Stomach (tissue), 9 donors: ENCODE results near the gene EGFL8. TPM values are rescaled to one million over a fixed set of nuclear protein-coding genes. Genes with fewer than 3 reads are reported as not detected.
A peak's percentile ranks its signal among the peaks of the same experiment; 100 is the strongest.

ENCODE experiments used
- DNase-seq, 2 donors: peaks; one replicate each; pipeline versions ENCODE4 v3.0.0 to v3.0.0-alpha.2; 2013 to 2019
- H3K27ac ChIP-seq, 5 donors: fragments of 200-600 bp in 4 of 5; sonication (generic) in 4 of 5; one replicate each; pipeline ENCODE4 v1.5.1; 2013 to 2019; ENCODE audit warnings: mild to moderate bottlenecking in 1 of 5, moderate library complexity in 1 of 5
- H3K27me3 ChIP-seq, 3 donors: fragments of 200-600 bp; sonication (generic); one replicate each; pipeline ENCODE4 v1.5.1; 2017 to 2019; ENCODE audit warnings: mixed run types in 1 of 3
- H3K36me3 ChIP-seq, 4 donors: fragments of 200-600 bp; sonication (generic); 1 replicate in 3 of 4; 2 replicates in 1 of 4; pipeline ENCODE4 v1.5.1; 2016 to 2019
- H3K4me1 ChIP-seq, 4 donors: fragments of 200-600 bp; sonication (generic); one replicate each; pipeline ENCODE4 v1.5.1; 2016 to 2019
- H3K4me3 ChIP-seq, 4 donors: fragments of 200-600 bp; sonication (generic) in 3 of 4; one replicate each; pipeline ENCODE4 v1.5.1; 2016 to 2019; ENCODE audit warnings: mild to moderate bottlenecking in 1 of 4
- H3K9me3 ChIP-seq, 4 donors: fragments of 200-600 bp; sonication (generic); one replicate each; pipeline ENCODE4 v1.5.1; 2016 to 2019
- CTCF ChIP-seq, 7 experiments: fragments of 450-650 bp in 4 of 7; fragments of 200-600 bp in 3 of 7; sonication (generic) in 3 of 7; IDR thresholded peaks; one replicate each; pipeline ENCODE4 v1.5.1; 2016 to 2019; ENCODE audit warnings: antibody characterized with exemption in 7 of 7, control low read depth in 2 of 7, mild to moderate bottlenecking in 1 of 7
- EP300 ChIP-seq: sonication (generic); formaldehyde crosslinking; IDR thresholded peaks from one replicate; pipeline ENCODE4 v1.6.1; 2017; ENCODE audit warnings: antibody characterized with exemption
- POLR2A ChIP-seq, 4 donors: fragments of 450-650 bp; IDR thresholded peaks; one replicate each; pipeline ENCODE4 v1.6.1; 2016; ENCODE audit warnings: antibody characterized with exemption in 4 of 4, control low read depth in 2 of 4, mild to moderate bottlenecking in 1 of 4, moderate library complexity in 1 of 4
- POLR2AphosphoS5 ChIP-seq, 3 donors: sonication (generic); formaldehyde crosslinking; IDR thresholded peaks; one replicate each; pipeline ENCODE4 v1.6.1; 2016; ENCODE audit warnings: antibody characterized with exemption in 3 of 3
- WGBS, 5 donors: extraction: QIAGEN DNeasy Blood & Tissue Kit in 3 of 5; methylation state at CpG; one replicate each; pipeline versions ENCODE4 v1.1.5 to v1.1.7; 2013 to 2018; 5-methylcytosine and 5-hydroxymethylcytosine counted together
- intact Hi-C: fragments of 100-400 bp; cut with DNase I; formaldehyde crosslinking; loops from one replicate; pipeline ENCODE4 v1.15.1; 2023; ENCODE audit warnings: low total_unique reads
- polyA plus RNA-seq, 3 donors: library from polyadenylated mRNA; stranded (reverse); fragments of 200-250 nt; gene quantifications; one replicate each; pipeline ENCODE4 v1.2.3, GENCODE V29; 2013
- total RNA-seq, 5 donors: library from RNA; depleted of rRNA; stranded (reverse); fragments of >200 nt; gene quantifications; one replicate each; pipeline versions ENCODE4 v1.1.0 to v1.2.3, GENCODE V29; 2014 to 2016
- donor health status: healthy with polysubstance abuse.
- donor health status: Bipolar disorder and iron deficiency.
- donor health status: healthy.

Gene EGFL8
- total and polyA plus RNA-seq, 8 donors, result 0.87 to 224 (median 15.6) TPM

- Histone ChIP-seq H3K27me3 (no peaks in the 10 kb centered on the region), H3K4me3 (peak overlapping the region; percentile 86 to 99 (median 92)), H3K4me1 (peaks cover 26 to 65% (median 47%) of the 10 kb centered on the region in 4 donors), H3K9me3 (no peaks in the 10 kb centered on the region), H3K36me3 (peaks cover 21 to 51% (median 44%) of the 10 kb centered on the region in 4 donors), H3K27ac (peak overlapping the region in 3 of 5 donors; percentile 85 to 92 (median 90))
- intact Hi-C loops, result no loop called here
- no peak for DNase-seq
- WGBS, 5 donors, result 42 to 56% (median 47%) methylated on average over 8 of the region's 8 CpGs
- no peak for TF ChIP-seq EP300
- no peak for TF ChIP-seq CTCF (IDR thresholded peaks at IDR 0.05)
- TF ChIP-seq POLR2AphosphoS5 (IDR thresholded peaks at IDR 0.05), result no peak
- TF ChIP-seq POLR2A (IDR thresholded peaks at IDR 0.05), result no peak
Observed at GRCh38 chr6:32126880-32127279, 37.5 kb upstream of the EGFL8 start.

GRCh38 chr6:32127409-32127716 is 37.0 kb upstream of the EGFL8 start:
- Histone ChIP-seq H3K36me3 (peaks cover 19 to 46% (median 40%) of the 10 kb centered on the region in 4 donors), H3K9me3 (no peaks in the 10 kb centered on the region), H3K4me1 (peaks cover 26 to 65% (median 47%) of the 10 kb centered on the region in 4 donors), H3K4me3 (peak overlapping the region; percentile 86 to 99 (median 92)), H3K27me3 (no peaks in the 10 kb centered on the region), H3K27ac (peak overlapping the region; percentile 85 to 95 (median 90))
- intact Hi-C loops, result no loop called here
- 2 to 5% (median 4%) methylated on average over 9 of the region's 9 CpGs for WGBS, 5 donors
- DNase-seq, result no peak
- TF ChIP-seq EP300 (no peak), POLR2AphosphoS5 (IDR thresholded peaks at IDR 0.05) (no peak), POLR2A (IDR thresholded peaks at IDR 0.05) (no peak), CTCF (IDR thresholded peaks at IDR 0.05) (no peak)

- H3K27ac ChIP-seq, result peak within 1 kb of the TSS; percentile 85 to 95 (median 92)
- TF ChIP-seq POLR2AphosphoS5 (IDR thresholded peaks at IDR 0.05) (peak; percentile 52 to 81 (median 64)), EP300 (no peak)
- 0% methylated on average over 25 to 44 of the region's 44 CpGs for WGBS, 5 donors
- H3K27me3 ChIP-seq, result no peaks in the 10 kb centered on the region
- H3K36me3 ChIP-seq, result peaks cover 19 to 40% (median 36%) of the 10 kb centered on the region in 4 donors
- no peaks in the 10 kb centered on the region for H3K9me3 ChIP-seq
- H3K4me1 ChIP-seq, result peaks cover 26 to 63% (median 47%) of the 10 kb centered on the region in 4 donors
- peak within 1 kb of the TSS; percentile 86 to 99 (median 92) for H3K4me3 ChIP-seq
- intact Hi-C loops, result no loop called here
- DNase-seq, result peak; percentile 98 to 100
Observed at GRCh38 chr6:32127717-32128592, 36.4 kb upstream of the EGFL8 start, which contains the start of gene ATF6B. Gene ATF6B (minus strand): TSS chr6:32128246. CDS start chr6:32128207, 39 bp downstream.

- no peaks in the 10 kb centered on the region for H3K9me3 ChIP-seq
- H3K4me3 ChIP-seq, result peak overlapping the region; percentile 45 to 86 (median 66)
- TF ChIP-seq CTCF (IDR thresholded peaks at IDR 0.05) (no peak), POLR2AphosphoS5 (IDR thresholded peaks at IDR 0.05) (no peak), POLR2A (IDR thresholded peaks at IDR 0.05) (no peak), EP300 (no peak)
- intact Hi-C loops, result no loop called here
- peak overlapping the region; percentile 85 to 95 (median 92) for H3K27ac ChIP-seq
- 83 to 86% (median 85%) methylated on average over 13 of the region's 13 CpGs for WGBS, 5 donors
- no peak for DNase-seq
- H3K27me3 ChIP-seq, result no peaks in the 10 kb centered on the region
- peaks cover 13 to 32% (median 27%) of the 10 kb centered on the region in 4 donors for H3K36me3 ChIP-seq
- H3K4me1 ChIP-seq, result peaks cover 26 to 56% (median 43%) of the 10 kb centered on the region in 4 donors
Observed at GRCh38 chr6:32128751-32129296, 35.6 kb upstream of the EGFL8 start.
